Measurements from ENCODE around the gene PAX6. TPM values are rescaled to one million over a fixed set of nuclear protein-coding genes. Genes with fewer than 3 reads are reported as not detected.

The PAX6 gene
- total RNA-seq, 2 experiments from 2014 or later = not detected

GRCh38 chr11:31826536-31827438, 15.7 kb upstream of the PAX6 start:
- no peaks in the 10 kb centered on the region for H3K9me2 ChIP-seq (ENCODE audit: insufficient read depth, low read length)
- H3K36me3 ChIP-seq (ENCODE audit: insufficient read depth, low read length) = no peaks in the 10 kb centered on the region
- intact Hi-C loops (cut with micrococcal nuclease; ENCODE audit: unreplicated experiment) = no loop called here
- no peak overlapping the region for H2AFZ ChIP-seq (ENCODE audit: low read length)
- no TSS peak for BruUV-seq (replicated peaks)
- ChIA-PET POLR2A (no interaction called here), CTCF (ENCODE audit: unreplicated experiment) (no interaction called here)
- H3K4me3 ChIP-seq (ENCODE audit: low read depth, low read length, poor library complexity, severe bottlenecking) = no peak overlapping the region
- no peaks in the 10 kb centered on the region for H3K4me1 ChIP-seq (ENCODE audit: insufficient read depth, low read length, poor library complexity, severe bottlenecking)
- H3K4me2 ChIP-seq (ENCODE audit: low read length) = no peak overlapping the region
- TF ChIP-seq EZH2phosphoT487 (IDR thresholded peaks at IDR 0.05; ENCODE audit: borderline replicate concordance, low read depth, low read length) (no peak), CTCF (conservative IDR thresholded peaks at IDR 0.05; ENCODE audit: low read length) (no peak)
- DNase-seq (ENCODE audit: low spot score) = no peak
- H3K27ac ChIP-seq (ENCODE audit: low read depth, low read length, poor library complexity, severe bottlenecking) = no peak overlapping the region
- H4K20me1 ChIP-seq (ENCODE audit: insufficient read depth, low read length) = no peaks in the 10 kb centered on the region
- no peaks in the 10 kb centered on the region for H3K79me2 ChIP-seq (ENCODE audit: insufficient read depth, low read depth, low read length)
- no peaks in the 10 kb centered on the region for H3K9me3 ChIP-seq (ENCODE audit: low read length)

GRCh38 chr11:31825838-31826484, 14.8 kb upstream of the PAX6 start:
- Histone ChIP-seq H3K36me3 (ENCODE audit: insufficient read depth, low read length) (no peaks in the 10 kb centered on the region), H3K79me2 (ENCODE audit: insufficient read depth, low read depth, low read length) (no peaks in the 10 kb centered on the region), H3K4me2 (ENCODE audit: low read length) (no peak overlapping the region), H3K4me1 (ENCODE audit: insufficient read depth, low read length, poor library complexity, severe bottlenecking) (no peaks in the 10 kb centered on the region), H3K27ac (ENCODE audit: low read depth, low read length, poor library complexity, severe bottlenecking) (no peak overlapping the region), H2AFZ (ENCODE audit: low read length) (no peak overlapping the region), H3K9me2 (ENCODE audit: insufficient read depth, low read length) (no peaks in the 10 kb centered on the region), H3K4me3 (ENCODE audit: low read depth, low read length, poor library complexity, severe bottlenecking) (no peak overlapping the region), H3K9me3 (ENCODE audit: low read length) (no peaks in the 10 kb centered on the region), H4K20me1 (ENCODE audit: insufficient read depth, low read length) (no peaks in the 10 kb centered on the region)
- BruUV-seq (replicated peaks) = no TSS peak
- ChIA-PET CTCF (ENCODE audit: unreplicated experiment) (no interaction called here), POLR2A (no interaction called here)
- no peak for TF ChIP-seq EZH2phosphoT487 (IDR thresholded peaks at IDR 0.05; ENCODE audit: borderline replicate concordance, low read depth, low read length)
- TF ChIP-seq CTCF (conservative IDR thresholded peaks at IDR 0.05; ENCODE audit: low read length) = no peak
- DNase-seq (ENCODE audit: low spot score) = no peak
- intact Hi-C loops (cut with micrococcal nuclease; ENCODE audit: unreplicated experiment) = no loop called here

All from OCI-LY7 (cell line).